C4-2B (cell line): ENCODE data around the gene NR2E1.

Source experiments
- H3K27ac ChIP-seq: fragments of 450-650 bp; 2 replicates; pipeline ENCODE4 v1.5.1; 2017
- CTCF ChIP-seq: fragments of 450-650 bp; conservative IDR thresholded peaks from 2 replicates; pipeline ENCODE4 v1.5.1; 2017; ENCODE audit warnings: mild to moderate bottlenecking
- ZFX ChIP-seq: fragments of 450-650 bp; IDR thresholded peaks from 2 replicates; pipeline ENCODE4 v1.6.1; 2017

Gene NR2E1

GRCh38 chr6:108156938-108157233 is 8.9 kb upstream of the NR2E1 start:
- TF ChIP-seq CTCF (no peak), ZFX (no peak)
- peak overlapping the region; percentile 74 for H3K27ac ChIP-seq

- TF ChIP-seq CTCF: no peak
- no peak for TF ChIP-seq ZFX
- H3K27ac ChIP-seq: peak overlapping the region; percentile 74
These were observed 8.4 kb upstream of the NR2E1 start for GRCh38 chr6:108157234-108157980.

GRCh38 chr6:108157981-108158525 is 7.8 kb upstream of the NR2E1 start:
- TF ChIP-seq CTCF: no peak
- no peak for TF ChIP-seq ZFX

GRCh38 chr6:108159981-108160380 is 5.8 kb upstream of the NR2E1 start:
- TF ChIP-seq ZFX (no peak), CTCF (no peak)

More at GRCh38 chr6:108157981-108158525, 7.8 kb upstream of the NR2E1 start:
- H3K27ac ChIP-seq: no peak overlapping the region

GRCh38 chr6:108161724-108162282 is 4.0 kb upstream of the NR2E1 start:
- TF ChIP-seq ZFX: no peak
- no peak for TF ChIP-seq CTCF
- no peak overlapping the region for H3K27ac ChIP-seq

More at GRCh38 chr6:108159981-108160380, 5.8 kb upstream of the NR2E1 start:
- H3K27ac ChIP-seq: no peak overlapping the region

GRCh38 chr6:108163267-108163643 is 2.6 kb upstream of the NR2E1 start:
- H3K27ac ChIP-seq: no peak overlapping the region
- TF ChIP-seq ZFX (no peak), CTCF (no peak; the same call in 1 of the 2 replicates)
